ENCODE measurements around the gene CD200R1.

GRCh38 chr3:112889357-112889756 lies 85.5 kb downstream of the CD200R1 start:
- no peak for TF ChIP-seq MAZ (IDR thresholded peaks at IDR 0.05; ENCODE audit: borderline replicate concordance, low read depth, low read length)
- TF ChIP-seq, protein P1, sequence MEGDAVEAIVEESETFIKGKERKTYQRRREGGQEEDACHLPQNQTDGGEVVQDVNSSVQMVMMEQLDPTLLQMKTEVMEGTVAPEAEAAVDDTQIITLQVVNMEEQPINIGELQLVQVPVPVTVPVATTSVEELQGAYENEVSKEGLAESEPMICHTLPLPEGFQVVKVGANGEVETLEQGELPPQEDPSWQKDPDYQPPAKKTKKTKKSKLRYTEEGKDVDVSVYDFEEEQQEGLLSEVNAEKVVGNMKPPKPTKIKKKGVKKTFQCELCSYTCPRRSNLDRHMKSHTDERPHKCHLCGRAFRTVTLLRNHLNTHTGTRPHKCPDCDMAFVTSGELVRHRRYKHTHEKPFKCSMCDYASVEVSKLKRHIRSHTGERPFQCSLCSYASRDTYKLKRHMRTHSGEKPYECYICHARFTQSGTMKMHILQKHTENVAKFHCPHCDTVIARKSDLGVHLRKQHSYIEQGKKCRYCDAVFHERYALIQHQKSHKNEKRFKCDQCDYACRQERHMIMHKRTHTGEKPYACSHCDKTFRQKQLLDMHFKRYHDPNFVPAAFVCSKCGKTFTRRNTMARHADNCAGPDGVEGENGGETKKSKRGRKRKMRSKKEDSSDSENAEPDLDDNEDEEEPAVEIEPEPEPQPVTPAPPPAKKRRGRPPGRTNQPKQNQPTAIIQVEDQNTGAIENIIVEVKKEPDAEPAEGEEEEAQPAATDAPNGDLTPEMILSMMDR (conservative IDR thresholded peaks at IDR 0.05; ENCODE audit: low read depth, low read length) = no peak
- TF ChIP-seq, protein P2, sequence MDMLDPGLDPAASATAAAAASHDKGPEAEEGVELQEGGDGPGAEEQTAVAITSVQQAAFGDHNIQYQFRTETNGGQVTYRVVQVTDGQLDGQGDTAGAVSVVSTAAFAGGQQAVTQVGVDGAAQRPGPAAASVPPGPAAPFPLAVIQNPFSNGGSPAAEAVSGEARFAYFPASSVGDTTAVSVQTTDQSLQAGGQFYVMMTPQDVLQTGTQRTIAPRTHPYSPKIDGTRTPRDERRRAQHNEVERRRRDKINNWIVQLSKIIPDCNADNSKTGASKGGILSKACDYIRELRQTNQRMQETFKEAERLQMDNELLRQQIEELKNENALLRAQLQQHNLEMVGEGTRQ (IDR thresholded peaks at IDR 0.05; ENCODE audit: low read depth, low read length) = no peak
- TF ChIP-seq POLR2A (IDR thresholded peaks at IDR 0.05; ENCODE audit: low read depth, low read length) = no peak
- TF ChIP-seq ELK1 (IDR thresholded peaks at IDR 0.05; ENCODE audit: borderline replicate concordance, low read depth, low read length) = no peak
- no peak for TF ChIP-seq MXI1 (IDR thresholded peaks at IDR 0.05; ENCODE audit: borderline replicate concordance, low read depth, low read length)
- TF ChIP-seq CEBPB (IDR thresholded peaks at IDR 0.05; ENCODE audit: low read depth, low read length) = no peak
- no peak for TF ChIP-seq FOS (IDR thresholded peaks at IDR 0.05; ENCODE audit: low read depth, low read length)
- no peak for TF ChIP-seq RAD21 (IDR thresholded peaks at IDR 0.05; ENCODE audit: low read length)
- TF ChIP-seq NFE2L2 (IDR thresholded peaks at IDR 0.05; ENCODE audit: low read depth, low read length) = no peak
- no peak for TF ChIP-seq SMC3 (IDR thresholded peaks at IDR 0.05; ENCODE audit: low read depth, low read length)
- TF ChIP-seq BHLHE40 (IDR thresholded peaks at IDR 0.05; ENCODE audit: low read depth, low read length) = no peak
